ENCODE data around the gene RNASET2.

Gene RNASET2

GRCh38 chr6:166927240-166927934, 29.0 kb downstream of the RNASET2 start:
- no peak overlapping the region for H3K9ac ChIP-seq (ENCODE audit: low read length)
- H3K4ac ChIP-seq (ENCODE audit: low read depth, low read length), result no peak overlapping the region
- no peak overlapping the region for H3K56ac ChIP-seq (ENCODE audit: low read length)
- no peaks in the 10 kb centered on the region for H3K79me2 ChIP-seq (ENCODE audit: control insufficient read depth, insufficient read depth, low read length)
- H4K5ac ChIP-seq (ENCODE audit: low read length), result no peak overlapping the region
- H3K4me1 ChIP-seq (ENCODE audit: control insufficient read depth, low read depth, low read length), result no peaks in the 10 kb centered on the region
- no peak overlapping the region for H3K27ac ChIP-seq (ENCODE audit: low read depth, low read length)
- H3K4me3 ChIP-seq (ENCODE audit: low read length), result no peak overlapping the region
- no peak overlapping the region for H2BK120ac ChIP-seq (ENCODE audit: low read depth, low read length)
- no peaks in the 10 kb centered on the region for H3K36me3 ChIP-seq (ENCODE audit: control insufficient read depth, insufficient read depth, low read length)
- no peak overlapping the region for H2BK5ac ChIP-seq (ENCODE audit: low read length)
- DNase-seq, result no peak
- H3K79me1 ChIP-seq (ENCODE audit: low read length), result no peaks in the 10 kb centered on the region
- no CpG with 5 or more reads among the region's 12 CpGs for WGBS (ENCODE audit: extremely low coverage, insufficient coverage, low lambda C conversion rate)
- peak overlapping the region; percentile 37 for H3K23ac ChIP-seq (ENCODE audit: low read length)
- H4K8ac ChIP-seq (ENCODE audit: low read depth, low read length), result no peak overlapping the region
- H3K4me2 ChIP-seq (ENCODE audit: low read length), result no peak overlapping the region
- H3K27me3 ChIP-seq (ENCODE audit: insufficient read depth, low read length, poor library complexity), result no peaks in the 10 kb centered on the region
- H2BK15ac ChIP-seq (replicated peaks; ENCODE audit: low read depth), result no peak overlapping the region
- no peak overlapping the region for H2AK5ac ChIP-seq (ENCODE audit: low read length)
- H3K18ac ChIP-seq (ENCODE audit: low read length), result no peak overlapping the region

- no peaks in the 10 kb centered on the region for H3K36me3 ChIP-seq (ENCODE audit: control insufficient read depth, insufficient read depth, low read length)
- DNase-seq, result no peak
- no CpG with 5 or more reads among the region's 12 CpGs for WGBS (ENCODE audit: extremely low coverage, insufficient coverage, low lambda C conversion rate)
These were observed 29.6 kb downstream of the RNASET2 start for GRCh38 chr6:166926748-166927147.

GRCh38 chr6:166925141-166925996, 31.0 kb downstream of the RNASET2 start:
- Histone ChIP-seq H3K27ac (ENCODE audit: low read depth, low read length) (no peak overlapping the region), H3K56ac (ENCODE audit: low read length) (no peak overlapping the region), H2AK5ac (ENCODE audit: low read length) (no peak overlapping the region), H3K79me2 (ENCODE audit: control insufficient read depth, insufficient read depth, low read length) (no peaks in the 10 kb centered on the region), H3K36me3 (ENCODE audit: control insufficient read depth, insufficient read depth, low read length) (no peaks in the 10 kb centered on the region), H3K79me1 (ENCODE audit: low read length) (no peaks in the 10 kb centered on the region), H3K18ac (ENCODE audit: low read length) (no peak overlapping the region), H3K4ac (ENCODE audit: low read depth, low read length) (no peak overlapping the region), H3K4me1 (ENCODE audit: control insufficient read depth, low read depth, low read length) (no peaks in the 10 kb centered on the region), H3K23ac (ENCODE audit: low read length) (no peak overlapping the region), H3K4me3 (ENCODE audit: low read length) (no peak overlapping the region), H4K5ac (ENCODE audit: low read length) (no peak overlapping the region), H3K27me3 (ENCODE audit: insufficient read depth, low read length, poor library complexity) (no peaks in the 10 kb centered on the region), H3K9ac (ENCODE audit: low read length) (no peak overlapping the region), H2BK5ac (ENCODE audit: low read length) (no peak overlapping the region), H2BK15ac (replicated peaks; ENCODE audit: low read depth) (no peak overlapping the region), H3K4me2 (ENCODE audit: low read length) (no peak overlapping the region), H2BK120ac (ENCODE audit: low read depth, low read length) (no peak overlapping the region), H4K8ac (ENCODE audit: low read depth, low read length) (no peak overlapping the region)
- WGBS (ENCODE audit: extremely low coverage, insufficient coverage, low lambda C conversion rate), result no CpG with 5 or more reads among the region's 19 CpGs
- DNase-seq, result no peak

More at GRCh38 chr6:166926748-166927147, 29.6 kb downstream of the RNASET2 start:
- no peak overlapping the region for H2BK15ac ChIP-seq (replicated peaks; ENCODE audit: low read depth)
- no peak overlapping the region for H4K8ac ChIP-seq (ENCODE audit: low read depth, low read length)
- H3K79me2 ChIP-seq (ENCODE audit: control insufficient read depth, insufficient read depth, low read length), result no peaks in the 10 kb centered on the region
- H3K18ac ChIP-seq (ENCODE audit: low read length), result no peak overlapping the region
- no peak overlapping the region for H4K5ac ChIP-seq (ENCODE audit: low read length)
- H2BK5ac ChIP-seq (ENCODE audit: low read length), result no peak overlapping the region
- no peak overlapping the region for H3K4me2 ChIP-seq (ENCODE audit: low read length)
- H3K9ac ChIP-seq (ENCODE audit: low read length), result no peak overlapping the region
- no peak overlapping the region for H3K23ac ChIP-seq (ENCODE audit: low read length)
- H3K79me1 ChIP-seq (ENCODE audit: low read length), result no peaks in the 10 kb centered on the region
- H3K4ac ChIP-seq (ENCODE audit: low read depth, low read length), result no peak overlapping the region
- H3K4me3 ChIP-seq (ENCODE audit: low read length), result no peak overlapping the region
- H2AK5ac ChIP-seq (ENCODE audit: low read length), result no peak overlapping the region
- no peaks in the 10 kb centered on the region for H3K27me3 ChIP-seq (ENCODE audit: insufficient read depth, low read length, poor library complexity)
- H3K56ac ChIP-seq (ENCODE audit: low read length), result no peak overlapping the region
- no peak overlapping the region for H3K27ac ChIP-seq (ENCODE audit: low read depth, low read length)
- no peak overlapping the region for H2BK120ac ChIP-seq (ENCODE audit: low read depth, low read length)
- no peaks in the 10 kb centered on the region for H3K4me1 ChIP-seq (ENCODE audit: control insufficient read depth, low read depth, low read length)

GRCh38 chr6:166924531-166924930, 31.8 kb downstream of the RNASET2 start:
- Histone ChIP-seq H3K4me3 (ENCODE audit: low read length) (no peak overlapping the region), H2BK5ac (ENCODE audit: low read length) (no peak overlapping the region), H3K4ac (ENCODE audit: low read depth, low read length) (no peak overlapping the region), H3K36me3 (ENCODE audit: control insufficient read depth, insufficient read depth, low read length) (no peaks in the 10 kb centered on the region), H4K5ac (ENCODE audit: low read length) (no peak overlapping the region), H3K9ac (ENCODE audit: low read length) (no peak overlapping the region), H3K23ac (ENCODE audit: low read length) (no peak overlapping the region), H3K79me2 (ENCODE audit: control insufficient read depth, insufficient read depth, low read length) (no peaks in the 10 kb centered on the region), H2AK5ac (ENCODE audit: low read length) (no peak overlapping the region), H3K27ac (ENCODE audit: low read depth, low read length) (no peak overlapping the region), H3K18ac (ENCODE audit: low read length) (no peak overlapping the region), H3K56ac (ENCODE audit: low read length) (no peak overlapping the region), H3K4me1 (ENCODE audit: control insufficient read depth, low read depth, low read length) (no peaks in the 10 kb centered on the region), H3K4me2 (ENCODE audit: low read length) (no peak overlapping the region), H2BK120ac (ENCODE audit: low read depth, low read length) (no peak overlapping the region), H3K79me1 (ENCODE audit: low read length) (no peaks in the 10 kb centered on the region), H3K27me3 (ENCODE audit: insufficient read depth, low read length, poor library complexity) (no peaks in the 10 kb centered on the region), H4K8ac (ENCODE audit: low read depth, low read length) (no peak overlapping the region), H2BK15ac (replicated peaks; ENCODE audit: low read depth) (no peak overlapping the region)
- WGBS (ENCODE audit: extremely low coverage, insufficient coverage, low lambda C conversion rate), result no CpG with 5 or more reads among the region's 9 CpGs
- no peak for DNase-seq

- Histone ChIP-seq H2BK15ac (replicated peaks; ENCODE audit: low read depth) (no peak overlapping the region), H3K9ac (ENCODE audit: low read length) (no peak overlapping the region), H3K4ac (ENCODE audit: low read depth, low read length) (no peak overlapping the region), H3K79me1 (ENCODE audit: low read length) (no peaks in the 10 kb centered on the region), H3K4me3 (ENCODE audit: low read length) (no peak overlapping the region), H4K5ac (ENCODE audit: low read length) (no peak overlapping the region), H3K4me1 (ENCODE audit: control insufficient read depth, low read depth, low read length) (no peaks in the 10 kb centered on the region), H3K36me3 (ENCODE audit: control insufficient read depth, insufficient read depth, low read length) (no peaks in the 10 kb centered on the region), H3K23ac (ENCODE audit: low read length) (no peak overlapping the region), H3K79me2 (ENCODE audit: control insufficient read depth, insufficient read depth, low read length) (no peaks in the 10 kb centered on the region), H3K18ac (ENCODE audit: low read length) (no peak overlapping the region), H3K56ac (ENCODE audit: low read length) (no peak overlapping the region), H2BK5ac (ENCODE audit: low read length) (no peak overlapping the region), H2BK120ac (ENCODE audit: low read depth, low read length) (no peak overlapping the region), H3K27ac (ENCODE audit: low read depth, low read length) (no peak overlapping the region), H2AK5ac (ENCODE audit: low read length) (no peak overlapping the region), H3K27me3 (ENCODE audit: insufficient read depth, low read length, poor library complexity) (no peaks in the 10 kb centered on the region), H3K4me2 (ENCODE audit: low read length) (no peak overlapping the region), H4K8ac (ENCODE audit: low read depth, low read length) (no peak overlapping the region)
- no CpG with 5 or more reads among the region's 7 CpGs for WGBS (ENCODE audit: extremely low coverage, insufficient coverage, low lambda C conversion rate)
- no peak for DNase-seq
These were observed 33.4 kb downstream of the RNASET2 start for GRCh38 chr6:166922937-166923336.

Measured in mesendoderm (in vitro differentiated cells).